ENCODE results near the gene POLG. TPM values are rescaled to one million over a fixed set of nuclear protein-coding genes. Genes with fewer than 3 reads are reported as not detected.

The POLG gene
- total RNA-seq, 3 donors from 2014 or later = 59.4 to 73.7 (median 66.0) TPM

DNA sequence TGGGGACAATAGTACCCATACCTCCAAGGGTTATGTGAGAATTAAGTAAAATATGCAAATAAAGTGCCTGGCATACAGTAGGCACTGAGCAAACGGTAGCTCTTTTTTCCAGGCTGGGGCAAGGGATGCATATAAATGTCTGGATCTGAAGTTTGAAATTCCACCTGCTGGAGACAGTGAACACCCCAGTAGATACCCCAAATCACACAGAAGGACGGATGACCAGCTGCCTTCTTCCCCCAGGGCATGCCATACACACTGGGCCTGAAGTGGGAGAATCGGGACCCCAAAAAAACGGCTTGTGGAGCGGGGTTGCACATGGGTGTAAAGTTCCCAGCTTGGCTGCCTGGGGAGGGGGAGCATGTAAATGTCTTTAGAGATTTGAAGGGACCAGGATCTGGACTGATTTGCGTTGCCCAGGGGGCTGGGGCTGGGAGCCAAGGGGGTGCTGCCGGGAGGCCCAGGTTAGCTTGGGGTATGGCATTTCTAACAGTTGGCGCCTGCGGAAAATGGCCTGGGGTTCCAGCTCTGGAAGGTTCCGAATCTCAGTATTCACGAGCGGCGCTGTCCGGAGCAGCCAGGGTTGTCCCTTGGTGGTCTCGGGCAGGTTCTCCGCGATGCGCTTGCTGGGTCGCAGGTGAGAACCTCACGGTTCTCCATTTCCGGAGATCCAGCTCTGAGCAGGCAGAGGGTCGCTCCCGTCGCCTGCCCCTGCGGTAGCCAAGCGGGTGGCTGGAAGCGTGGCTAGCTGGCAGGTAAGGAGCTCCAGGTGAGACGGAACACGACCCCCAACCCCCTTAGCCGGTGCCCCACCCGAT is 42.6 kb upstream of the POLG start:
- intact Hi-C loops (cut with DNase I, micrococcal nuclease) = no loop called here
- Histone ChIP-seq H3K36me3 (ENCODE audit: low read depth) (no peaks in the 10 kb centered on the region), H3K4me3 (no peak overlapping the region), H3K4me1 (ENCODE audit: low read depth) (peaks cover 12% of the 10 kb centered on the region), H3K9me3 (no peaks in the 10 kb centered on the region)
- DNase-seq = no peak
- TF ChIP-seq CTCF (IDR thresholded peaks at IDR 0.05) = no peak
- ATAC-seq = no peak

DNA sequence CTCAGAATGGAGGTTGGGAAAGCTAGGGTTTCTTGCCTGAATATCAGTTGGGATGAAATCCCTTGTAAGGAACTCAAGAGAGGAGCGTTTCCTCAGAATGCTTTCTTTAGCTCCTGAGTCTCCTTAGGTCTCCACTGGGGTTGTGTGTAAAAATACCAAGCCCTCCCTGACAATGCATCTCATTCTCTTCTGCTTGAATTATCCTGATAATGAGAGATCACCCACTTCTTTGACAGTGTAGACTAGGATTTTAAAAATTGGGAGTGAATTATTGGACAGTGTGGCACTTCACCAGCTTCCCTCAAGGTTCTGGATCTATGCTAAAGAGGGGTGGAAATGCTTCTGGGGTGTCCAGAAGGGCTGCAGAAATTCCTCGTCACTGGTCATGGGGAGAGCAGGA is 41.8 kb upstream of the POLG start:
- TF ChIP-seq CTCF (IDR thresholded peaks at IDR 0.05) = no peak
- no peaks in the 10 kb centered on the region for H3K9me3 ChIP-seq
- DNase-seq (no peak), ATAC-seq (no peak)
- no peaks in the 10 kb centered on the region for H3K36me3 ChIP-seq (ENCODE audit: low read depth)
- peaks cover 12% of the 10 kb centered on the region for H3K4me1 ChIP-seq (ENCODE audit: low read depth)
- intact Hi-C loops (cut with DNase I, micrococcal nuclease) = no loop called here
- no peak overlapping the region for H3K4me3 ChIP-seq

DNA sequence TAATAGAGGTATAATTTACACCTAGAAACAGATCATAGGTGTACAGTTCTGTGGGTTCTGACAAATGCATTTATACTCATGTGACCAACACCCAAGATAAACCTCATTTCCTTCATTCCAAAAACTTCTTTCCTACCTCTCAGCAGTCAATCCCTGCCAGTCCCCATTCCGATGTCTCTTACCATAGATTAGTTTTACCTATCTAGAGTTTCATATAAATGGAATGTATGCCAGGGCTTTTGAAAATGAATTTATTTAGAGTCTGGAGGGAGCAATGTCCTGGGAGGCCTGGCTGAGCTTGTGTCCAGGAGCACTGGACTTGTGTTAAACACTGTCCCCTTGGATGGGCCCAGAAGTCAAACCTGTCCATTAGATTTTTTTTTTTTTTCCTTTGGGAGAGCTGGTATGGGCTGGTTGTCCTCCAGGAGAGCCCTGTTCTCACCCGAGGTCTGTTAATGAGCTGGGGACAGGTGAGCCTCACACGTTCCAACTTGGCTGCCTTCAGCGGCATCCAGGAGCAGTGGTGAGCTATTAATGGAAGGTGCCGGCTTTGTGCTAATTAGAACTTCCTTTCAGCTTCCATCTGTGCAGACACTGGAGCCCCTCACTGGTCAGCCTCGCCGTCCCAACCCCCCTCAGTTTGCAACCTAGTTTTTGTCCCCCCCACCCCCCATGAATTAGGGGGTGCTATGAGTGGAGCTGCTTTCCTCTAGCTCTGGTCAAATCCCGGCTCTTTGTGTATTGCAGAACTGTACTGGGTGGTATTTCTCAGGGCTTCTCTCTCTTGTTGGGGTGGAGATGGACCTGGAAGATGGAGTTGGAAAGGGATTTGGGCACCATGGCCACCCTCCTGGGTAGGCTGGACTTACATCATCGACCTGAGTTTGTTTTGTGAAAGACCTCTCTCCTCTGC is 40.7 kb upstream of the POLG start:
- Histone ChIP-seq H3K4me1 (ENCODE audit: low read depth) (peaks cover 18% of the 10 kb centered on the region), H3K36me3 (ENCODE audit: low read depth) (no peaks in the 10 kb centered on the region), H3K9me3 (no peaks in the 10 kb centered on the region), H3K4me3 (no peak overlapping the region)
- ATAC-seq = no peak
- DNase-seq = no peak
- TF ChIP-seq CTCF (IDR thresholded peaks at IDR 0.05) = no peak
- intact Hi-C loops (cut with DNase I, micrococcal nuclease) = no loop called here

- TF ChIP-seq CTCF (IDR thresholded peaks at IDR 0.05) = no peak
- intact Hi-C loops (cut with DNase I, micrococcal nuclease) = no loop called here
- Histone ChIP-seq H3K4me1 (ENCODE audit: low read depth) (peaks cover 18% of the 10 kb centered on the region), H3K9me3 (no peaks in the 10 kb centered on the region), H3K4me3 (no peak overlapping the region), H3K36me3 (ENCODE audit: low read depth) (no peaks in the 10 kb centered on the region)
- ATAC-seq = no peak
- DNase-seq = no peak
These were observed 39.7 kb upstream of the POLG start for GRCh38 chr15:89374086-89374981.

Data from mucosa of descending colon (tissue), 3 donors.